Measurements from ENCODE around the gene ELFN2.
"Not testable (repeated sequence)": the region's sequence is repeated elsewhere in the genome, so short reads cannot be mapped to it uniquely, and the experiment has no call there.

ELFN2 gene

GRCh38 chr22:37471727-37472417 lies 44.6 kb upstream of the ELFN2 start:
- no CpG with 5 or more reads among the region's 9 CpGs for WGBS (ENCODE audit: extremely low coverage, insufficient coverage, low lambda C conversion rate)
- Histone ChIP-seq H4K8ac (ENCODE audit: low read depth, low read length) (no peak overlapping the region), H3K9ac (ENCODE audit: low read length) (no peak overlapping the region), H3K4me2 (ENCODE audit: low read length) (no peak overlapping the region), H3K79me2 (ENCODE audit: control insufficient read depth, insufficient read depth, low read length) (no peaks in the 10 kb centered on the region), H3K27ac (ENCODE audit: low read depth, low read length) (no peak overlapping the region), H3K4me1 (ENCODE audit: control insufficient read depth, low read depth, low read length) (no peaks in the 10 kb centered on the region), H3K4me3 (ENCODE audit: low read length) (no peak overlapping the region), H3K18ac (ENCODE audit: low read length) (no peak overlapping the region), H2BK120ac (ENCODE audit: low read depth, low read length) (no peak overlapping the region), H2AK5ac (ENCODE audit: low read length) (no peak overlapping the region), H3K4ac (ENCODE audit: low read depth, low read length) (no peak overlapping the region), H3K79me1 (ENCODE audit: low read length) (no peaks in the 10 kb centered on the region), H2BK5ac (ENCODE audit: low read length) (no peak overlapping the region), H3K23ac (ENCODE audit: low read length) (no peak overlapping the region), H2BK15ac (replicated peaks; ENCODE audit: low read depth) (no peak overlapping the region), H4K5ac (ENCODE audit: low read length) (no peak overlapping the region), H3K27me3 (ENCODE audit: insufficient read depth, low read length, poor library complexity) (no peaks in the 10 kb centered on the region), H3K56ac (ENCODE audit: low read length) (no peak overlapping the region), H3K36me3 (ENCODE audit: control insufficient read depth, insufficient read depth, low read length) (no peaks in the 10 kb centered on the region)
- no peak for DNase-seq

DNA sequence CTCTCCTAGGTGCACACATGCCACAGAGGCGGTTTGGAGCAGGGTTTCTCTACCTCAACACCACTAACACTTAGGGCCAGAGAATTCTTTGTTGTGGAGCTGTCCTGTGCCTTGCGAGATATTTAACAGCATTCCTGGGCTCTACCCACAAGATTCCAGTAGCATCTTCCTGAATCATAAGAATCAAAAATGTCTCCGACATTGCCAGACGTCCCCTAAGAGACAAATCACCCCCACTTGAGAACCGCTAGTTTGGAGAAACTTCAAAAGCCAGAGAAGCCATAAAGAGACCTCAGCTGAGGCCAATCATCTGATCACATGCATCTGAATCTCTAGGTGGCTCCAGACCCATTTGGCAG lies 42.8 kb upstream of the ELFN2 start:
- H3K56ac ChIP-seq (ENCODE audit: low read length) = no peak overlapping the region
- no peak overlapping the region for H3K9ac ChIP-seq (ENCODE audit: low read length)
- H3K18ac ChIP-seq (ENCODE audit: low read length) = no peak overlapping the region
- no peak for DNase-seq
- H2BK15ac ChIP-seq (replicated peaks; ENCODE audit: low read depth) = no peak overlapping the region
- no peak overlapping the region for H4K8ac ChIP-seq (ENCODE audit: low read depth, low read length)
- H3K36me3 ChIP-seq (ENCODE audit: control insufficient read depth, insufficient read depth, low read length) = no peaks in the 10 kb centered on the region
- no peak overlapping the region for H3K4me3 ChIP-seq (ENCODE audit: low read length)
- no peak overlapping the region for H3K27ac ChIP-seq (ENCODE audit: low read depth, low read length)
- no peak overlapping the region for H4K5ac ChIP-seq (ENCODE audit: low read length)
- no peaks in the 10 kb centered on the region for H3K4me1 ChIP-seq (ENCODE audit: control insufficient read depth, low read depth, low read length)
- H3K4me2 ChIP-seq (ENCODE audit: low read length) = no peak overlapping the region
- no peak overlapping the region for H3K4ac ChIP-seq (ENCODE audit: low read depth, low read length)
- H3K23ac ChIP-seq (ENCODE audit: low read length) = no peak overlapping the region
- no peaks in the 10 kb centered on the region for H3K79me2 ChIP-seq (ENCODE audit: control insufficient read depth, insufficient read depth, low read length)
- H3K27me3 ChIP-seq (ENCODE audit: insufficient read depth, low read length, poor library complexity) = no peaks in the 10 kb centered on the region
- no peaks in the 10 kb centered on the region for H3K79me1 ChIP-seq (ENCODE audit: low read length)
- no CpG with 5 or more reads among the region's 5 CpGs for WGBS (ENCODE audit: extremely low coverage, insufficient coverage, low lambda C conversion rate)
- H2BK120ac ChIP-seq (ENCODE audit: low read depth, low read length) = no peak overlapping the region
- H2BK5ac ChIP-seq (ENCODE audit: low read length) = no peak overlapping the region
- no peak overlapping the region for H2AK5ac ChIP-seq (ENCODE audit: low read length)

DNA sequence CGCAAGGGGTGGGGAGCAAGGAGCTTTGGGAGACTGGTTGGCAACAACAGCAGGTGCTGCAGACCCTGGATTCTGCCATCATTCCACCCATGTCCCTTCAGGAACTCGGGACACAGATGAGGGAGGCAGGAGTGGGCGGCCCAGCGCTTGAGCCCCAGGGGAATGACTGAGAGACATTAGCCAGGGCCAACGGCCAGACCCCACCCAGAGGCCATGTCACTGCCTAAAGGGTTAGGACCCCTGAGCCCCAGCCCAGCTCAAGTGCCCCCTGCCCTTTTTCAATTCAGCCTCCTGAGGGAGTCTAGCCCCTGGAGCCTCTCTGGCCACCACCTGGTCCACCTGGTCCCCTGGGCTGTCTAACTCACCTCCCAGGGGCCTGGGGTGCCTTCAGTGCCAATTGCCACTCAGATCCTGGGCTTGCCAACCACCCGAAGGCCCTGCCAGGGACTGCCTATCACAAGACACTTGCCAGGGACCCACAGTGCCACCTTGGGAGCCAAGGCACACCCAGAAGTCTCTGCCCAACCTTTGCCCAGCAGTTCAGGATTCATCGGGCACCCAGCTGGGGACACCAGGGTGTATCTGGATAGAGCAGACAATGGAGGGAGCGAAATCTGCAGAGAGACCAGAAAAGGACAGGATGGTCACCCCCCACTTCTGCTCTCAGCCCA lies 42.3 kb upstream of the ELFN2 start:
- no peaks in the 10 kb centered on the region for H3K36me3 ChIP-seq (ENCODE audit: control insufficient read depth, insufficient read depth, low read length)
- H4K5ac ChIP-seq (ENCODE audit: low read length) = no peak overlapping the region
- no peak overlapping the region for H3K4me2 ChIP-seq (ENCODE audit: low read length)
- H3K56ac ChIP-seq (ENCODE audit: low read length) = no peak overlapping the region
- H2BK15ac ChIP-seq (replicated peaks; ENCODE audit: low read depth) = no peak overlapping the region
- H3K23ac ChIP-seq (ENCODE audit: low read length) = no peak overlapping the region
- H3K4me1 ChIP-seq (ENCODE audit: control insufficient read depth, low read depth, low read length) = no peaks in the 10 kb centered on the region
- no peak for DNase-seq
- no peak overlapping the region for H3K9ac ChIP-seq (ENCODE audit: low read length)
- H3K4me3 ChIP-seq (ENCODE audit: low read length) = no peak overlapping the region
- WGBS (ENCODE audit: extremely low coverage, insufficient coverage, low lambda C conversion rate) = no CpG with 5 or more reads among the region's 8 CpGs
- H2AK5ac ChIP-seq (ENCODE audit: low read length) = no peak overlapping the region
- H3K79me1 ChIP-seq (ENCODE audit: low read length) = no peaks in the 10 kb centered on the region
- H3K27ac ChIP-seq (ENCODE audit: low read depth, low read length) = no peak overlapping the region
- H3K27me3 ChIP-seq (ENCODE audit: insufficient read depth, low read length, poor library complexity) = no peaks in the 10 kb centered on the region
- H4K8ac ChIP-seq (ENCODE audit: low read depth, low read length) = no peak overlapping the region
- H3K4ac ChIP-seq (ENCODE audit: low read depth, low read length) = no peak overlapping the region
- no peak overlapping the region for H2BK120ac ChIP-seq (ENCODE audit: low read depth, low read length)
- H3K18ac ChIP-seq (ENCODE audit: low read length) = no peak overlapping the region
- H2BK5ac ChIP-seq (ENCODE audit: low read length) = no peak overlapping the region
- H3K79me2 ChIP-seq (ENCODE audit: control insufficient read depth, insufficient read depth, low read length) = no peaks in the 10 kb centered on the region

- H3K4me3 ChIP-seq (ENCODE audit: low read length); H3K79me2 ChIP-seq (ENCODE audit: control insufficient read depth, insufficient read depth, low read length); H2BK5ac ChIP-seq (ENCODE audit: low read length); H3K36me3 ChIP-seq (ENCODE audit: control insufficient read depth, insufficient read depth, low read length); H3K27me3 ChIP-seq (ENCODE audit: insufficient read depth, low read length, poor library complexity); H3K18ac ChIP-seq (ENCODE audit: low read length); H3K4ac ChIP-seq (ENCODE audit: low read depth, low read length); H3K4me2 ChIP-seq (ENCODE audit: low read length); H3K4me1 ChIP-seq (ENCODE audit: control insufficient read depth, low read depth, low read length); H2BK15ac ChIP-seq (replicated peaks; ENCODE audit: low read depth); DNase-seq; H2BK120ac ChIP-seq (ENCODE audit: low read depth, low read length); H4K8ac ChIP-seq (ENCODE audit: low read depth, low read length); H3K9ac ChIP-seq (ENCODE audit: low read length); H3K27ac ChIP-seq (ENCODE audit: low read depth, low read length); H3K23ac ChIP-seq (ENCODE audit: low read length); H4K5ac ChIP-seq (ENCODE audit: low read length); H3K56ac ChIP-seq (ENCODE audit: low read length); H2AK5ac ChIP-seq (ENCODE audit: low read length); H3K79me1 ChIP-seq (ENCODE audit: low read length): not testable (repeated sequence)
- no CpG with 5 or more reads among the region's 14 CpGs for WGBS (ENCODE audit: extremely low coverage, insufficient coverage, low lambda C conversion rate)
These were observed 41.0 kb upstream of the ELFN2 start for GRCh38 chr22:37468201-37468695.

DNA sequence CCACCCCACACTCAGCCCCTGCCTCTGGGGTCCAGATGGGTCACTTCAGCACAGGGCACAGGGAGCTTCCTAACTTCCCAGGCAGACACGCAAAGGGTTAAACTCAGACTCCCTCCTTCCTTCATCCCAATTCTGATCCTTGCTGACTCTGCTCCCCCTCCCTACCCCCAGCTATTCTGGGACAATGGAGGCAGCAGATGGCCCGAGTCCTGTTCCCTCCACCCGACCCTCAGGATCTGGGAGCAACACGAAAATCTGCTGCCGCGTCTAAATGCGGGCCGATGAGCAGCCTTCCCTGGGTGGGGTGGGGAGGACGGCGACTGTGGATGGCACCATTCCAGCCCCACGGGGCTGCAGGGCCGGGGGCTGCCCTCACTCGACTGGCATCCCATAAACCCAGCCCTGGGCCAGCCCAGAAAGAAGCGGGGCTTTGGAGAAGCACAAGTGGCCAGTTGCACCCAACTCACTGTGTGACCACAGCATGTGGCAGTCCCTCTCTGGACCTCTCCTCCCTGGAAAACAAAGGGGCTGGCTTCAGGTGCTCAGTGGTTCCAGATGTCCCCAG lies 40.2 kb upstream of the ELFN2 start:
- no peak for DNase-seq
- Histone ChIP-seq H3K18ac (ENCODE audit: low read length) (no peak overlapping the region), H2BK5ac (ENCODE audit: low read length) (no peak overlapping the region), H3K23ac (ENCODE audit: low read length) (no peak overlapping the region), H3K79me1 (ENCODE audit: low read length) (no peaks in the 10 kb centered on the region), H3K4me1 (ENCODE audit: control insufficient read depth, low read depth, low read length) (no peaks in the 10 kb centered on the region), H3K4me2 (ENCODE audit: low read length) (no peak overlapping the region), H3K79me2 (ENCODE audit: control insufficient read depth, insufficient read depth, low read length) (no peaks in the 10 kb centered on the region), H3K27me3 (ENCODE audit: insufficient read depth, low read length, poor library complexity) (no peaks in the 10 kb centered on the region), H3K36me3 (ENCODE audit: control insufficient read depth, insufficient read depth, low read length) (no peaks in the 10 kb centered on the region), H3K27ac (ENCODE audit: low read depth, low read length) (no peak overlapping the region), H4K5ac (ENCODE audit: low read length) (no peak overlapping the region), H3K56ac (ENCODE audit: low read length) (no peak overlapping the region), H4K8ac (ENCODE audit: low read depth, low read length) (no peak overlapping the region), H2BK120ac (ENCODE audit: low read depth, low read length) (no peak overlapping the region), H3K9ac (ENCODE audit: low read length) (no peak overlapping the region), H3K4me3 (ENCODE audit: low read length) (no peak overlapping the region), H3K4ac (ENCODE audit: low read depth, low read length) (no peak overlapping the region), H2BK15ac (replicated peaks; ENCODE audit: low read depth) (no peak overlapping the region), H2AK5ac (ENCODE audit: low read length) (no peak overlapping the region)
- WGBS (ENCODE audit: extremely low coverage, insufficient coverage, low lambda C conversion rate) = no CpG with 5 or more reads among the region's 14 CpGs
